HG03097 (cell line): ENCODE measurements around the gene TSPAN4.
A peak's percentile ranks its signal among the peaks of the same experiment; 100 is the strongest.

Experiments
- ATAC-seq: cut with Tn5 transposase; IDR thresholded peaks from one replicate; pipeline ENCODE4 v1.9.1; 2021; ENCODE audit not compliant: unreplicated experiment, low FRiP score

Gene TSPAN4

DNA sequence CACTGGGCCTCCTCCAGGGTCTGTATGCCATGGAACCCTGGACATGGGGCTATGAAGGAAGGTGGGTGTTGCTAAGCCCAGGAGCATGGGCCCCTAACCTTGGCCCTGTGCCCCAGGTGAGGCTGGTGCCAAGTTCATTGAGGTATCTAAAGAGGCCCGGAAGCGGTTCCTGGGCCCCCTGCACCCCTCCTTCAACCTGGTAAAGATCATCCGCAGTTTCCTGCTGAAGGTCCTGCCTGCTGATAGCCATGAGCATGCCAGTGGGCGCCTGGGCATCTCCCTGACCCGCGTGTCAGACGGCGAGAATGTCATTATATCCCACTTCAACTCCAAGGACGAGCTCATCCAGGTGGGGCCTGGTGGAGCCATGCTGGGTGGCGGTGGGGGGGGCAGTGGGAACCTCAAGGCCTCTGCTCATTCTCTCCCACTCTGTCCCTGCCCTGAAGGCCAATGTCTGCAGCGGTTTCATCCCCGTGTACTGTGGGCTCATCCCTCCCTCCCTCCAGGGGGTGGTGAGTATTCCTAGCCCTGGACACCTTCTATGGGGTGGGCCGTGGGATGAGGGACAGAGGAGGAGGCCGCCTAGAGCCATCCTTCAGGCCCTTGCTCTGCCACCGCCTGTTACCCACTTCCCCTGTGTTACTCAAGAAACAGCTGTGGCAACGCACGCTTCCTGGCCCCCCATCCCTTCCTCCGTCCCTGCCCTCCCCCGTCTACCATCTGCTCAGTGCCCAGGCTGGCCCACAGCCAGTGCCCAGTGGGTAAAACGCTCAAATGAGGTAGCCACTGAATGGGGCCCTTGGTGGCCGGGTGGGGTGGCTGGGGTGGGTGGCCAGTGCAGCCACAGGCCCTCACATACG lies 20.9 kb upstream of the TSPAN4 start:
- ATAC-seq: no peak

- no peak for ATAC-seq
These were observed 19.0 kb upstream of the TSPAN4 start for GRCh38 chr11:823441-824291.

DNA sequence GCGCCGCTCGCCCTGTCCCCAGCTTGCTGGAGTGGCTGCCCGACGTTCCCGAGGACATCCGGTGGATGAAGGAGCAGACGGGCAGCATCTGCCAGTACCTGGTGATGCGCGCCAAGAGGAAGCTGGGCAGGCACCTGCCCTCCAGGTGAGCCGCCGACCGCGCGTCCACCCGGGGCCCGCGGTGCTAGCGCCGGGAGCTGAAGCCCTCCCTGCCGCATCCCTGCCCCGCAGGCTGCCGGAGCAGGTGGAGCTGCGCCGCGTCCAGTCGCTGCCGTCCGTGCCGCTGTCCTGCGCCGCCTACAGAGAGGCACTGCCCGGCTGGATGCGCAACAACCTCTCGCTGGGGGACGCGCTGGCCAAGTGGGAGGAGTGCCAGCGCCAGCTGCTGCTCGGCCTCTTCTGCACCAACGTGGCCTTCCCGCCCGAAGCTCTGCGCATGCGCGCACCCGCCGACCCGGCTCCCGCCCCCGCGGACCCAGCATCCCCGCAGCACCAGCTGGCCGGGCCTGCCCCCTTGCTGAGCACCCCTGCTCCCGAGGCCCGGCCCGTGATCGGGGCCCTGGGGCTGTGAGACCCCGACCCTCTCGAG lies 18.3 kb upstream of the TSPAN4 start:
- ATAC-seq: no peak

DNA sequence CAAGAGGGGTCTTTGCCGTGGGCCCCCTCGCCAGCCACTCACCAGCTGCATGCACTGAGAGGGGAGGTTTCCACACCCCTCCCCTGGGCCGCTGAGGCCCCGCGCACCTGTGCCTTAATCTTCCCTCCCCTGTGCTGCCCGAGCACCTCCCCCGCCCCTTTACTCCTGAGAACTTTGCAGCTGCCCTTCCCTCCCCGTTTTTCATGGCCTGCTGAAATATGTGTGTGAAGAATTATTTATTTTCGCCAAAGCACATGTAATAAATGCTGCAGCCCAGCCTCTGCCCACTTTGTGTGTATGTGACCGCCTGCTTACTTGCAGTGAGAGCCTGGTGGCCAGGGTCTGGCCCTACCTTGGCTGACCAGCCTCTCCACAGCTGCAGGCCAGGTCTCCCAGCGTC lies 17.7 kb upstream of the TSPAN4 start:
- ATAC-seq: no peak

GRCh38 chr11:825366-826226 lies 17.1 kb upstream of the TSPAN4 start:
- no peak for ATAC-seq

GRCh38 chr11:826227-826621 lies 16.4 kb upstream of the TSPAN4 start:
- no peak for ATAC-seq

- no peak for ATAC-seq
These were observed 15.9 kb upstream of the TSPAN4 start for GRCh38 chr11:826836-827145.

- ATAC-seq: peak; percentile 34
These were observed 15.3 kb upstream of the TSPAN4 start for GRCh38 chr11:827146-827896.

DNA sequence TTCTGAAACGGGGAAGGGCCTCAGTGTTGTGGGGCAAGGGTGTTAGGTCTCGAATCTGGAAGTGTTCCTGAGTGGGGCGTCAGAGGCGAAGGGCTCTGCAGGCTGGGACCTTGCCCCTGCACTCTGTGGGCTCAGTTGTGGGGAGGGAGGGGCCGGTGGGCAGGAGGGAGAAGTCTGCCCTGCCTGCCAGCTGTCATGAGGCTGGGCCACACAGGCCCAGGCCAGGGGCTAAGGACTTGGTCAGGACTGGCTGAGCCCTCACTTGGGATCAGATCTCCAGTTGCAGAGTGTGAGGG lies 14.8 kb upstream of the TSPAN4 start, which contains the start of gene CRACR2B:
Gene CRACR2B (plus strand): TSS at position 23 of the 296 bp plus-strand sequence. CDS start 689 bp downstream, outside the sequence.
- ATAC-seq: peak; percentile 21

- ATAC-seq: no peak
These were observed 14.0 kb upstream of the TSPAN4 start for GRCh38 chr11:828506-829175.

DNA sequence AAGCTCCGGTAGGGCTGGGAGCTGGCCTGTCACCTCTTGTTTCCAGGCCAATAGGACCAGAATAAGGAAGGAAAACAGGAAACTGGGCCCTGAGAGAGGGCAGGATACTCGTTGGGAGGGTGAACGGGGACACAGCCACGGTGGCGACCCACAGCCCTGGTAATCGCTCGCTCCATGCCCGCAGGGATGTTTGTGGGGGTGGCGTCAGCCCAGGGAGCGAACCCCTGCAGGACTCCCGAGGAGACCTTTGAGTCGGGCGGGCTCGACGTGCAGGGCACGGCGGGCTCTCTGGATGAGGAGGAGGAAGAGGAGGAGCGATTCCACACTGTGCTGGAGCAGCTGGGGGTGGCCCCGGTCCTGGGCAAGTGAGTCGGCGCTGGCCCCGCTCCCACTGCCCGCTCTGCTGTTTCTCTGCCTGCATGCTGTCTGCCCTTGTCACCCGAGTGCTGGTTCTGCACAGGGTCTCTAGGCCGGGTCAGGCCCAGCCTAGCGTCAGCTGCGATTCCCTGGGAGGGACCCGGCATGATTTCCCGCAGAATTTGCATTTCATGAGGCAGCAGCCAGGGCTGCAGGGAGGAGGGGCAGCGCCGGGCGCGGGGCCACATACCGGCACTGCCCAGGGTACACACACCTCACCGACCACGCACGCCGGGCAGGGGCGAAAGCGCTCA lies 13.3 kb upstream of the TSPAN4 start:
- ATAC-seq: no peak

GRCh38 chr11:829847-830294 lies 12.8 kb upstream of the TSPAN4 start:
- ATAC-seq: no peak

DNA sequence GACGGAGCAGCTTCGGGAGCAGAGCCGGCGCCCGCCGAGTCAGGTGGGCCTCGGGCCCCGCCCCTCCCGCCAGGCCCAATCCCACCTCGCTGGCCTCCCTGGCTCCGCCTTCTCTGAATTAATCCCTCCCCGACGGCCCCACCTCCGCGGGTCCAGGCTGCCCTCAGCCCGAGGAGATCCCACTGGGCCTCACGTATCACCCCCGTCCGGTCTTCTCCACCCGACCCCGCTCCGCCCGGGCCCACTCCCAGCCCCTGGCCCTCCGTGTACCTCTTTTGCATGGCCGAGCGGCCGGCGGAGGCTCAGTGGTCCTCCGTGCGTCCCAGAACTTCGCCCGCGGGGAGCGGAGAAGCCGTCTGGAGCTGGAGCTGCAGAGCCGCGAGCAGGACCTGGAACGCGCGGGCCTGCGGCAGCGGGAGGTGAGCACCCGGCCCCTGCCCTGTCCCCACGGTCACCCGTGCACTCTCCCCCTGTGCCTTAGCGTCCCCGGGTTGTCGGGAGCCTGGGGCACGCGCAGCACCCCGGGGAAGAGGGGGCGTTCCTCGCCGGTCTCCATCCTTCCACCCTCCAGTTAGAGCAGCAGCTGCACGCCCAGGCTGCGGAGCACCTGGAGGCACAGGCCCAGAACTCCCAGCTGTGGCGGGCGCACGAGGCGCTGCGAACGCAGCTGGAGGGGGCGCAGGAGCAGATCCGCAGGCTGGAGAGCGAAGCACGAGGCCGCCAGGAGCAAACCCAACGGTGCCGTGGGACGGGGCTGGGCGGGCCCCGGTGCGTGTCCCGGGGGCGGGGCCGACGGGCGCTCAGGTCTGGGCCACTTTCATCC lies 12.1 kb upstream of the TSPAN4 start:
- no peak for ATAC-seq

DNA sequence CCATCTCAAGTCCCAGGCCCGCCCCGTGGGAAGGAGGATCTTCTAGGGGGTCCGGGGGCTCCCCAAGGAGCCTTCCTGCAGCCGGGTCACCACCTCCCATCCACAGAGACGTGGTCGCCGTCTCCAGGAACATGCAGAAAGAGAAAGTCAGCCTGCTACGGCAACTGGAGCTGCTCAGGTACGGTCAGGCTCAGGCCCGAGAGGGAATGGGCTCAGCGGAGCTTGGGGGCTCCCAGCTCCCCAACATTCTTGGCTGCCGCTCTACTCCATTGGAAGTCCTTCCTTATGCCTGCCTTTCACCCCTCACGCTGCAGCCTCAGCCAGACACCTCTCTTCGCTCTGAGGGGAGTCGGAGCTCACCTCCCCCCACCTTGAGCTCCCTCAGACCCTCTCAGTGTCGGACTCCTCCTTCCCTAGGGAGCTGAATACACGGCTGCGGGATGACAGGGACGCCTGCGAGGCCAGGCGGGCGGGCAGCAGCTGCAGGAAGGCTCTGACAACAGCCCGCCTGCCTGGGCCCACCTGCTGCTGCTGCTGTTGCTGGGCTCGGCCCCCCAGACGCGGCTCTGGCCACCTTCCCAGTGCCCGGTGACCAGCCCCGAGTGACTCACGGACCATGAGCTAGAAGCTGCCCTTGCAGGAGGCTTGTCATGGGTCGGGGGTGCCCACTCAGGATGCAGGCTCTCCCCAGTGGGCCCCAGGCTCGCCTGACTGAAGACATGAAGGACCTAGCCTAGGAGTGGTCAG lies 11.4 kb upstream of the TSPAN4 start:
- no peak for ATAC-seq

DNA sequence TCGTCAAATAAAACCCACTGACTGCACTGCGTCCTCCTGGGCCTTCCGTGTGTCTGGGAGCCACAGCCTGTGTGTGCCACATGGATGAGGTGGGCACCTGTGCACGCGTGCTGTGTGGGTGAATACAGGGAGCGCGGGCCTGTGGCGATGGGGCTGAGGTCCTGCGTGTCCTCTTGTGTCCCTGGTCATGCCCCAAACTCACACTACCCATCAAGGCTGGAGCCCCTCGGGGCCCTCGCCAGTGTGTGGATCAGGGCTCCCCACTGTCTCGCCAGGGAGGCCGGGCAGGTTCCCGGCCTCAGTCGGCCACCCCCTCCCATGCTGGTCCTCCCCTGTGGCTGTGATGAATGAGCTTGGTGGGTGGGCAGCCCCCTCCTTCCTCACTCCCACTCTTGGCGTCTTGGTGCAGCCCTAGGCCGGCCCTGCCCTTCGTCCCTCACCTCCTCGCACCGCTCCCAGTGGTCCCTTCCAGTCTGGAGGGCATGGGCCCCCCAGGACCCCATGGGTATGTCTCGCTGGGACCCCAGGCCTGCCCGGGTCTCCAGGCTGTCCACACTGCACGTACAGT lies 10.6 kb upstream of the TSPAN4 start:
- ATAC-seq: no peak

- ATAC-seq: no peak
These were observed 10.0 kb upstream of the TSPAN4 start, which contains the start of gene CD151 for GRCh38 chr11:832529-833113. TSS of gene CD151 (plus strand) at chr11:832952. CDS start at chr11:836070, 3,118 bp downstream.
